Activated CD8-positive, alpha-beta memory T cell treated with anti-CD3 and anti-CD28 coated beads for 36 hours (primary cell): ENCODE data around the gene GPC5. TPM values are rescaled to one million over a fixed set of nuclear protein-coding genes. Genes with fewer than 3 reads are reported as not detected.

Experiments used
- CTCF ChIA-PET: fragments of 350-600 bp; sonication (Branson Sonifier 250); formaldehyde crosslinking; loops from one replicate; lab custom pipeline; 2021; ENCODE audit warnings: antibody characterized with exemption; lab: Charles Lee
- POLR2A ChIA-PET: fragments of 350-600 bp; sonication (Branson Sonifier 250); formaldehyde crosslinking; loops from one replicate; lab custom pipeline; 2021; ENCODE audit warnings: antibody characterized with exemption; lab: Charles Lee
- total RNA-seq, 2 experiments: library from RNA; stranded (reverse); gene quantifications; one replicate each; pipeline ENCODE4 v1.2.3, GENCODE V29; 2021

Gene GPC5
- total RNA-seq, 2 experiments from 2014 or later: 0.15 to 0.17 TPM

DNA sequence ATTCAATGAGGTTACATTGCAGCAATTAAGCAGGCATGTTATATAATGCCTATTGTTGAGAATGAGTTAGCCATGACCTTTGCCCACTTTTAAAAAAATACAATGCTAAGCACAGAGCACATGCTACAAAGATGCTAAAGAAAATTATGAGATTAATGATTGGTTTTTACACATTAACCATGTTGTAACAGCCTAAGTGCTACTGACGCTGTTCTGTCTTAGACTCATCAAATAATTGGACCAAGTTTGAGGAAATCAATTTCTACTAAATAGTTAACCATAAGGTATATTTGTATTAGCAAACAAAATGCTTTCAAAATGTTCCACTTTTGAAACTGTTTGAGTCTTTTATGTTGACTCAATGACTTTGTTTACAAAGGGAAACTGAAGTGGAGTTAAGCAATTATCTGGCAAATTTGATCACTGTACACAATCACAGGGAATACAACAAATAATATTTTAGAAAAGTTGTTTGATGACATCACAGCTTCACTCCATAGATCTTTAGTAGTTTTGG, 36.6 kb upstream of the GPC5 start:
- ChIA-PET POLR2A (no interaction called here), CTCF (no interaction called here)

DNA sequence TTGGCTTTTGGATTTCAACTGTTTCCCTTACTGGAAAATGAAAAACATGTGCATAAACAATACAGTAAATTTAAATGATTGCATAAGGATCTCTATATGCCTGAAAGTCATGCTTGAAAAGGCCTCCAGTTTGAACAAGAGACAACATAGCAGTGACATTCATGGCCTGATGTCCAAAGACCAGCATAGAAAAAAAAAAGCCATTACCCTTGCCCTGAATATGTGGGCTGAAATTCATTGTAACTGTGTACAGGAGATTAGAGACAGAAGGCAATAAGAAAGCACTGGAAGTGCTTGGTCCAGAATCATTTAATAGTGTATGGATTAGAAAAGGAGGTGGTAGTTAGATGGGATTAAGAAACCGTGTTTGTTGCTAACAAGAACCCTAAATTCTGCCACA, 35.5 kb upstream of the GPC5 start:
- CTCF ChIA-PET: no interaction called here
- POLR2A ChIA-PET: no interaction called here

DNA sequence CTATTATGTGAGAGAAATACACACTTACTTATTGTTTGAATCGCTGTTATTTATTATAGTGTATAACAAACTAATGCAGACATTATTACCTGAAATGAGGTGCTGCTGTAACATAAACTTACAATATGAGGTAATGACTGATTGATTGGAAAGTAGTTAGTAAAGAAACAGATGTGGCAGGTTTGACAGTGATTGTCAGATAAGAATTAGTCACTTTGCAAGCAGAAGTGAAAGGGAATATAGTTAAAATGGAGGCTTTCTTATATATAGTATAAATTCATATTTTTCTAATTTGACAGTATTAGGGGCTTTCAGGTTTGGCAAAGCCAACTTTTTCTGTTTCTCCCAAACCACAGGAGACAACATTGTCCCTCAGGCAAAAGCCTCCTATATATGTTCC, 30.3 kb upstream of the GPC5 start:
- ChIA-PET POLR2A (no interaction called here), CTCF (no interaction called here)

DNA sequence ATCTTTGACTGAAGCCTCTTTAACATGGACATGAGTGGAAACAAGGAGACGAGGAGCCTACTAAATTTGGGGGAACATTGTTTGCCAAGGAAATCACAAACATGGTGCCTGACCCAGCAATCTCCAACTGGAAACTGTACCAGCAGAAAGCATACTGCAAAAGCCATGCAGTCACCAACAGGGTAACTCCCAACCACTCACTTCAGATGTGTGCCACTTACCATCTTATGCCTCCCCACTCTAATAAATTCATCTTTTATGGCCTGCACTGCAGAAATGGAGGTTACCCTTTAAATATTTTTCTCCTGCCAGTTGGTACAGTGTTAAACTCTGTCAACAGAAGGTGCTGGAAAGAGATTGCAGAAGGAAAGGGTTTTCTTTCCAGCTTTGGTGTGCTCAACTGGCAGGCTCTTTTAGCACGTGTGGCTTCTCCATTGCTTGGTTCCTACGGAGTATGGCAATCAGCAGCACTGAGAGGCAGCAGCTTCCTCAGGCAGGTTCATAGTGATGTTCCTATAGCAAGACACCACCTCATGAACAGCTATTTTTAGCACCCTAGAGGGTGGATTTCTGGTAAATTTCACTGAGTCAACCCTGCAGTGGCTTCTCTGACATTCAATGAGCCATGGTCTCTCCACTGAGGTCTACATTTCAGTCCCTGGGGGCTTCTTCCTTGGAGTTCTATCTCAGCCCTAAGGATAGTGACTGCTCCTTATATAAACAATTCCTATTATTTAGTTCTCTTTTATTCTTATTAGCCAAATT, 29.6 kb upstream of the GPC5 start:
- ChIA-PET CTCF (no interaction called here), POLR2A (no interaction called here)

DNA sequence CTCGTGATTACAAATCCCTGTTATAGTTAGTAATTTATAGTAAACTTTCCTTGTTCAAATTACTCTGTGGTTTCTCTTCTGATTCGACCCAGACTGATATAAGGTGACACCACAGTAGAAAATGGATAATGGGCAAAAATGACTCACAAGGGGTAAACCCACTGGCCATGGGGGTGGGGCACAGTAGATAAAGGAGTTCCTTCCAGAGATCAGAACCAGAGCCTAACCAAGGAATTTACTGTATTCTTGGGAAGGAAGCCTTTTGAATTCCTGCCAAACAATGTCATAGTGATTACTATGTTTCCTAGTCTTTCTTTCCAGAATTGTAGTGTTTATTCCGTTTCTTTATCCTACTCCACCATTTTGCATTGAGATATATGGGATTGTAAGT, 29.0 kb upstream of the GPC5 start:
- ChIA-PET POLR2A (interaction anchor here (1.1 kb wide), 1 partner anchor 23 kb away, joined by 3 read pairs; no protein-coding TSS in a partner anchor), CTCF (interaction anchor here (0.8 to 1.1 kb wide), 2 partner anchors 20 to 37 kb away, joined by 3 read pairs; no protein-coding TSS in a partner anchor)

DNA sequence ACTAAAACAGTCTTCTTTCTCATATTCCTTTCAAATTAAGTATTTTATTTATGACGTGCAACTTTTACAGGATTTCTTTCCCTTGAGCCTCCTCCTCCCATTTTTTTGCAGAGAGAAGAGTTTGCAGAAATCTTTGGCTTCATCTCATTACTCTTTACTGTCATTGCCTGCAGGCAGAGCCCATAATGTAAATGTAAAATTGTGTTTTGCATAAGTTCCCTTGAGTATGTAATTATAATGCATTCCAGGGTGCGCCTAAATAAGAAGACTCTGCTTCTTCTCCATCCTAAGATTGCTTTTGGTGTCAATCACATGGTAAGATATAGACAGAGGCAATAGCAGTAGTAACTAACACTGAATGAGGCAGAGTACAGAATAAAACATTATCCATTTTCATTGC, 27.9 kb upstream of the GPC5 start:
- ChIA-PET POLR2A (interaction anchor here (1.1 kb wide), 1 partner anchor 25 kb away, joined by 3 read pairs; no protein-coding TSS in a partner anchor), CTCF (interaction anchor here (0.8 to 1.1 kb wide), 2 partner anchors 21 to 36 kb away, joined by 3 read pairs; no protein-coding TSS in a partner anchor)

DNA sequence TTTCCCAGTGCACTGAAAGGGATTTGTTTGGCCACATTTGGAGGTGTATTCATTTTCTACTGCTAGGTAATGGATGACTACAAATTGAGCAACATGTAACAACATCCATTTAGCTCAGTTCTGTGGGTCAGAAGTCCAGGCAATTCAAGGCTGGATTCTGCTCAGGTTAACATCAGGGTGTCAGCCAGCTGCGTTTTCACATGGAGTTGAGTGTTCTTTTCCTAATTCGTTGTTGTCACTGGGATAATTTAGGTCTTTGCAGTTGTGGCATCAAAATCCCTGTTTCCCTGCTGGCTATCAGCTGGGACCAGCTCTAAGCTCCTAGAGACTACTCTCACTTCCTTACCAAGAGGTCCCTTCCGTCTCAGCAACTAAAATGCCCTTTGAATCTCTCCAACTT, 25.5 kb upstream of the GPC5 start:
- ChIA-PET CTCF (no interaction called here), POLR2A (no interaction called here)

DNA sequence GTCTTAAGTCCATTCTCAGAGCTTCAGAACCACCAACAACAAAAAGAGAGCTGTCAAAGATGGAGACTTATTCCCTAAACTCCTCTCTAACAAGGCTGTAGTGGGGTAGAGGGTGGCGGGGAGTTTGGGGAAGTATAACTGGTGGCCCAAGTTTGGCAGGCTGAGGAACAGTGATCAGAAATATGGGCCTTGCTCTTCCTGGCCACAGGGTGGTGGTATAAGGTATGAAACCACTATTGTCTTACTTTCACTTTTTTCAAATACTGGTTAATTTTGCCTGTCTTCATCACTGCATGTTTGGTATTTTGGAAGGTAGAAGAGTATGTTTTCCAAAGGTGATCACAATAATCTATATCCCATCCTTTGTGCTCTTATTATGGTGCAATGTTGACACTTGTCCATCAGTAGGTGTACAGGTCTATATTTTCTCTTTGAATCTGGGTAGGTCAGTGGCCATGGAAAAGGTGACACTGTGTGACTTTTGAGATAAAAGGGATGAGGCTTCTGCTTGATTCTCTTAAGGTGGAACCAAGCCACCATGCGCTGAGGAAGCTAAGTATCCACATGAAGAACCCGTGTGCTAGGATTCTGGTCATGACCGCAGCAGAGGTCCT, 23.2 kb upstream of the GPC5 start:
- ChIA-PET CTCF (interaction anchor here (1.0 kb wide), 1 partner anchor 24 kb away, joined by 3 read pairs; no protein-coding TSS in a partner anchor), POLR2A (no interaction called here)

DNA sequence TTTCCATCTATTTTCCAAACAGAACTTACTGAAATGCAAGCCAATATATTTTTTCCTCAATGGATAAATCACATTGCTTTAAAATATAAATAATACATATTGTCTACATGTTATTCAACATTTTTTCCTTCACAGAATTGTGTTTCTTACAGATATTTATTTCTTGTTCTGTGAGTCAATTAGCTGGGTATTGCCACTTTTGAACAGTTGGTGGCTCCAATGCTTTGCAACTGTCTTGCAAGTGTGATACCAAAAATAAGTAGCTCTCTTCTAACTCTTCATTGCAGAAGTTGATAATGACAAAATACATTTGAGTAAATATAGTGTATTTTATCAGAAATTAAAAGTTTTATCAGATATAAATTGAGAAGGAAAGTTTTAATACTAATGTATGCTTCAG, 17.1 kb upstream of the GPC5 start:
- ChIA-PET POLR2A (no interaction called here), CTCF (interaction anchor here (1.0 to 1.3 kb wide), 2 partner anchors 25 to 339 kb away, joined by 3 read pairs; no protein-coding TSS in a partner anchor)

DNA sequence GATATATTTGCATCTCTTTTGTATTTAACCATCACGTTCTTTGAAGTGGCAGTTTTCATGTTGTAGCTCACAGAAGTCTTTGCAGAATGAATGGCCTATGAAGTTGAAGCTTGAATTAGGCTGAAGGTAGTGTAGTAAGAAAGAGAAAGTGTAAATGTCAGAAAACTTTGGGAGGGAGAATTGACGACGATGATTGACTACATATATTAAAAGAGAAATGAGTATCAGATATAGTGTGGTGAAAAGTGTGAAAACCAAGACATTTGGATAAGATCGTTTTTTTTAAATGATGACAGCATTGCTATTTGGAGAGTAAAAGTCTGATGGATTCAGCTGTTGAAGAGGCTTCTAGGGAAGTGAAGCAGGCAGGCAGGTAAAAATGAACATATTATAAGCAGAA, 14.6 kb upstream of the GPC5 start:
- CTCF ChIA-PET: no interaction called here
- POLR2A ChIA-PET: no interaction called here

DNA sequence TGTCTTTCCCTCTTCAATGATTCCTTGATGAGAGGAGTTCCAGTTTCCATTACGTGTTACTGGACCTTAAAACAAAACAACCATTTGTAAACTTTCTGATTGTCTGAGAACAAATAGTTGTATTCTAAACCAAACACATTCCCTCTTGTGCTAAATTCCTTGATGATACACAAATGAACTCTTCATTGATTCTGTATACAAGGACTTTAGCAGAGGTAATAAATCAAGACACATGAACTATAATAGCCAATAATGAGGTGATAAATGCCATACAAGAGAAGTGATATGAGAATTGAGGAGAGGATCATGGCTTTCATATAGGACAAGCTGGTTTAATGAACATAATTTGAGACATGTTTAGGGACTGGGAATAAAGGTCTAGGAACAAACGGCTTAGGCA, 13.5 kb upstream of the GPC5 start:
- CTCF ChIA-PET: no interaction called here
- POLR2A ChIA-PET: no interaction called here

DNA sequence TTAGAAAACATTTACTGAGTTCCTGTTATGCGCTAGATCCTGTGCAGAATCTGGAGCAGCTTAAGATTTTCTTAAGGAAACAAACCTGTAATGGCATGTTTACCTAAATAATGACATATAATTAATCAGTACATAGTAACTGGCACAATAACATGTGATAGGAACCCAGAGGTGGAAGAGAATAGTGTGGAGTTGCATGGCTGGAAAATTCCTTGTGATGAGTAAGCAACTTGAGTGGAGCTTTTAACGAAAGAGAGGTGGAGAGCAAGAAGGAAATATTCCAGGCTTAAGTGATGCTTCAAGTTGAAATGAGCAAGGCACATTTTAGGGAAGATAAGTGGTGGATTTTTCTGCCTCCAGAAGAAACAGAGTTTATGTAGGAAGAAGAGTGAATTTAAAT, 9.2 kb upstream of the GPC5 start:
- ChIA-PET CTCF (no interaction called here), POLR2A (no interaction called here)

DNA sequence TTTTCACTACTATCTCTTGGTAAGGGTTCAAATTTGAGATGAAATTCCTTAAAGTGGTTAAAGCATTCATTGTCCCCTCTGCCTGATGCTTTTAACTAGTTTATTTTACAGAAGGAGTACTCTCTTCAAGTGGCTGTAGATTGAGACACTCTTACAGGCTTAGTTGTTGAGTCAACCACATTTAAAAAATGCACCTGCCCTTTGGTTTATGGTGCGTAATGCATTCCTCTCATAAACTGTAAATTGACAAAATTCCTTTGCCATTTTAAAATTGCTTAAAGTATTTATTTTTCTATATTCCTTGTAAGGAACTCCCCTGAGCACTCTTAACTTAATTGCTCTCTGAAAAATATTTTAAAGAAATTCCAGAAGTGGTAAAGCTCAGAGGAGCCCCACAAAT, 826 bp upstream of the GPC5 start:
- CTCF ChIA-PET: no interaction called here

DNA sequence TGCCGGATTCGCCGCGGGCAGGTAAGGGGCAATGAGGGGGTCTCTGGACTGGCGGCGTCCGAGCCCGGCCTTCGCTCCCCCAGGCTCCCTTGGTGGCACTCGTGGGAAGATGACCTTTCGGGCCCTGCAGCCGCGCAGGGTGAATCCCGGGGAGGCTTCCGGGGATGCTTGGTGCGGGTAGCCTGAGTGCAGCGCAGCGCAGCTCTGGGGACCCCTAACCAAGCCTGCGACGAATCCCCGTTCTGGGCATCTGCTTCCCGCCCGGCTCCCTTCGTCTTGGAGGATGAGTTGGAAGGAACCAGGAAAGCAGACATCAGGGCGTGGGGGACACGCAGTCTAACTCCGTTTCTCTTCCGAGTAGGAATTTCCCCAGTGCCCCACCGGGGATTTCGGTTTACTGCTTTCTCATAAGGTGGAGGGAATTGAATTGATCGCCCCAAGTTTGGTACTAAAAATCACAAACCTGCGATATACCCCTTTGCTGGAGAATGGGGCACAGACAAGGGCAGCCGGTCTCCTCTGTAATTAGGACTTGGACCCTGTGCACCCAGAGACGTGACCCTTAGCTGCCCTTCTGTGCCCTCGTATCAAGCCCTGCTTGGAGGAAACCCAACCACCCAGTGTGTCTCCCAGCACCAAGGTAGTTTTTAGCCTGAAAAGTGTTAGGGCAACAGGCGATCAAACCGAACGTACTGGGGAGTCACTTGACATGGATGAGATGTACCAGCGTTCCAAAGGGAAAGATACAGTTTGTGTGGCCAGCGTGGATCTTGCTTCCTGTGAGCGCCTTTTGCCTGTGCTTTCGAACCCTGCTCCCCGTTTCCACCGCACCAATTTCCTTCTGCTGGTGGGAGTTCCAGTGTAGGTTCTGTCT, 1.0 kb downstream of the GPC5 start:
- ChIA-PET POLR2A (no interaction called here), CTCF (interaction anchor here (1.0 to 1.3 kb wide), 2 partner anchors 24 to 50 kb away, joined by 3 to 4 read pairs; no protein-coding TSS in a partner anchor)

More for the DNA sequence above, 826 bp upstream of the GPC5 start:
- POLR2A ChIA-PET: no interaction called here

DNA sequence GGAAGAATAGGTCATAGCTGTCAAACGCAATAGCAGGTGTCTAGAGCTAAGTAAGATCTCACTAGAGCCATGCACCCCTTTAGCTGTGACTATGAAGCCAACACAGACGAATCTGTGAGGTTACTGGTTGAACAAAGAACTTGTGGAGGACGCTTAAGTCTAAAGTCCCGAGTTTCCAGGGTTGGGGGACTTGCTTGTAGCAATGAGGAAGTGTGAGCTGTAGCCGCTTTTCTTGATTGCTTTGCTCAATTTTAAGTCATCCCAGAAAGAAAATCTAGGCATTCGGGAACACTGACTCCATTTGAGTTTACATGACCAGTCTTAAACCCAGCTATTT, 1.6 kb downstream of the GPC5 start:
- ChIA-PET CTCF (no interaction called here), POLR2A (no interaction called here)

DNA sequence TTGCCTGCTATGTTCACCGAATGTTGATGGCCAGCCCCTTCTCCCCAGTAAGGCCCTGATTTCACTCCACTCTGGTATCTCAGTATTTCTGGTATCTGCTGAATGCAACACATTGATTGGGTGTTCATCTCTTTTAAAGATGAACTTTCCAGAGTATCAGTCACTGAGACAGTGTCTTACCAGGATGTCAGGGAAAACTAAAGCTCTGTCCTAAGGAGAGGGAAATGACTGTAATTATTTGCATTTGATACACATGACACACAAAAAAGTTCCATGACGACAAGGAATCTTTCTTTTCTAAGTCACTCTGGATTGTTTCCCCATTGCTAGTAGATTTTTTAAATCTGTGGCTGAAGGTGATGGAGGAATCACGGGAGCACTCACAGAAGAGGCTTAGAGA, 2.2 kb downstream of the GPC5 start:
- POLR2A ChIA-PET: no interaction called here
- CTCF ChIA-PET: no interaction called here

DNA sequence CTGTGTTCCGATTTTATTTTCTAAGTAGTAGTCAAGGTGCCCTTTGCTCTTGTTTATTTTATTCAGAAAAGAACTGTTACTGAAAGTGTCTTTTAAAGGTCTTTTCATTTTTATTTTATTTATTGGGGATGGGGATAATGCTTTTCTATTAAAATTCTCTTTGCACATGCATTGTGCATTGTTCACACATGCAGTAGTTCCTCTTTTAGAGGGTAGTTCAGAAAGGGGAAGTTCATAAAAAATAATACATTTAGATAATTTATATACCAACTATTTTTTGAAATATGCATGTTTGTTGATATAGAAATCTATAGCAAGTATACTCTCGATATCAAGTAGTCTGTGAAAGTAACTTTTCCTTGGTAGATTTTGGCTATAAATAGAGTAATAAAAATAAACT, 3.5 kb downstream of the GPC5 start:
- ChIA-PET POLR2A (no interaction called here), CTCF (no interaction called here)

DNA sequence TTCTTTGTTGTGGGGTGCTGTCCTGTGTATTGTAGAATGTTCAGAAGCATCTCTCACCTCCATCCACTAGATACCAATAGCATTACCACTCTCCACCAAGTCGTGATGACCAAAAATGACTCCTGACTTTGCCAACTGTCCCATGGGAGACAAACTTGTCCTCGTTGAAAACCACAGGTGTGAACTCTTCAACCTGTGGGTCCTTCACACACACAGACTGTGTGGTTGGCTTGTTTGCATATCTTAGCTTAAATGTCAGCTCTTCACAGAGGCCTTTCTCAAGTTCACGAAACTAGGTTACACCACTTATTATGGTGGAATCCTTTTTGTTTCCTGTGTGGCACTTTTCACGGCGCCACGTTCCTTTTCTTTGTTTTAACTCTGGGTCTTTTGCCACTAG, 6.8 kb downstream of the GPC5 start:
- ChIA-PET POLR2A (no interaction called here), CTCF (interaction anchor here (1.3 kb wide), 1 partner anchor 24 kb away, joined by 3 read pairs; no protein-coding TSS in a partner anchor)

DNA sequence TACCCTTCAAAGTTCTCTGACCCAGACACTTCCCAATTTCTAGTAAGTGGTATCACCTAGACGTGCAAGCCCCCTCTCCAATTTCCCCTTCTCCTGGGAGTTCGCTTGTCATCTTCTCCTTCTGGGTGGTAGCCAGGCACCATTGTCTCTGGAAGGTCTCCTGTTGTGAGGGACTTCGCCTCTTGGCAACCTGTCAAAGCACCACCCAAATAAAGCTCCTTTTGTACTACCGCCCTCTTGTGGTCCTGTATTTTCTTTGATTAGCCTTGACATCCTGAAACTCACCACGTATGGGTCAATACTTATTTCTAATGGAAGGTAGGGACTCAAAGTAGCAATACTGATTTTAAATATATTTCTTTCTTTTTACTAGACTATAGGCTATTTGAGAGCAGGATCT, 8.2 kb downstream of the GPC5 start:
- CTCF ChIA-PET: interaction anchor here (1.3 to 1.6 kb wide), 2 partner anchors 25 to 37 kb away, joined by 3 read pairs; no protein-coding TSS in a partner anchor
- POLR2A ChIA-PET: no interaction called here

DNA sequence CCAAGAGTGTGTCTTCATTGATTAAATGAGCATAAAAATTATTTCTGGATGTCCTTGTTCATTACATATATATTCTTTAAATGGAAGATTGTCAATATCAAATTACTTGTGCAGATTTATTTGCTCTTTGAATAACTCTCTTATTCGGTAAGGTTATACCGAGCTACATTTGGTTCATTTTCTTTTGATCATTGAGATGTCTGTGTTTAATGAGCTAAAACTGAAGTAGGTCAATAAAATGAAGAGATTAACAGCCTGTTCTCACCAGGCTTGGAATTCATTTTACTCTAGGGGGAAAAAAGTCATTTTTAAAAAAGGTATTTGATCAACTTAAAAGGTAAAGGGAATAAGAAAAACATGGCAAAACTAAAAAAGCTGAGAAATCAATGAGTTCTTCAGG, 10.6 kb downstream of the GPC5 start:
- POLR2A ChIA-PET: no interaction called here
- CTCF ChIA-PET: interaction anchor here (1.5 kb wide), 1 partner anchor 96 kb away, joined by 4 read pairs; no protein-coding TSS in a partner anchor
